ENCODE measurements around the gene IFTAP.

IFTAP gene

DNA sequence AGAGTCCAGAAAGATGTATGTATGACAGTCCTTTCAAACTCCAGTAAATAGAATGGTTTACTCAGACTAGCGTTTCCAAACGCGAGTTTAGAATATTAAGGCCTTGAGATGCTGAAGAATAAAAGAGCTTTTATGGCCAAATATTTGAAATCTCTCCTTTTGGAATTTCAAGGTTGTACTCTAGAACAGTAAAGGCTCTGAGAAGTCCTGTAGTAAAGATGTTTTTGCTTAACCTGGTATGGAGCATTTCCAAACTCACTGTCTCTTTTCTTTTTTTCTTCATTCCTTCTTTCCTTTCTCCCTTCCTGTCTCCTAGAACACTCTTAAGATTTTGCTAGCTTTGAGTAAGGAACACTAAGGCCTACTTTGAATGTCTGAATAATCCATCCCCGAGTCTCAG, 95.1 kb downstream of the IFTAP start:
- TF ChIP-seq, protein P1, sequence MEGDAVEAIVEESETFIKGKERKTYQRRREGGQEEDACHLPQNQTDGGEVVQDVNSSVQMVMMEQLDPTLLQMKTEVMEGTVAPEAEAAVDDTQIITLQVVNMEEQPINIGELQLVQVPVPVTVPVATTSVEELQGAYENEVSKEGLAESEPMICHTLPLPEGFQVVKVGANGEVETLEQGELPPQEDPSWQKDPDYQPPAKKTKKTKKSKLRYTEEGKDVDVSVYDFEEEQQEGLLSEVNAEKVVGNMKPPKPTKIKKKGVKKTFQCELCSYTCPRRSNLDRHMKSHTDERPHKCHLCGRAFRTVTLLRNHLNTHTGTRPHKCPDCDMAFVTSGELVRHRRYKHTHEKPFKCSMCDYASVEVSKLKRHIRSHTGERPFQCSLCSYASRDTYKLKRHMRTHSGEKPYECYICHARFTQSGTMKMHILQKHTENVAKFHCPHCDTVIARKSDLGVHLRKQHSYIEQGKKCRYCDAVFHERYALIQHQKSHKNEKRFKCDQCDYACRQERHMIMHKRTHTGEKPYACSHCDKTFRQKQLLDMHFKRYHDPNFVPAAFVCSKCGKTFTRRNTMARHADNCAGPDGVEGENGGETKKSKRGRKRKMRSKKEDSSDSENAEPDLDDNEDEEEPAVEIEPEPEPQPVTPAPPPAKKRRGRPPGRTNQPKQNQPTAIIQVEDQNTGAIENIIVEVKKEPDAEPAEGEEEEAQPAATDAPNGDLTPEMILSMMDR (IDR thresholded peaks at IDR 0.05; ENCODE audit: extremely low read depth, missing control alignments) = no peak
- no peak for DNase-seq (ENCODE audit: low spot score)

DNA sequence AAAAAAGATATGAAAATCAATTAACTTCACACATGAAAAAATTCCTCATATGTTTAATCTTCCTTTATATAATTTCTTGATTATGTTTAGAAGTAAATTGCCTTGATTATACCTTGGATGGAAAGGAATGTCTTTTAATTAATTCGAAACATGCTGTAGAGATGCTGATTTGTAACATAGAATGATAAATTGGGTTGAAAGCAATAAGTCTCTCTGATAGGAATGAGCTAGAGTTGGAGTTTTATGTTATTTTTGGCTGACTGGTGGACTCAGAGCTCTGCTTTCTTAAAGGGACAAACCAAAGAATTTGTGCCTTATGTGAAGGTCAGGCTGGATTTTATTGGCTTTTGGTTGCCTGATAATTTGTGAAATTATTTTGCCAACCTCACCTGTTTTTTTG, 98.4 kb downstream of the IFTAP start:
- TF ChIP-seq, protein P1 (IDR thresholded peaks at IDR 0.05; ENCODE audit: extremely low read depth, missing control alignments) = no peak
- no peak for DNase-seq (ENCODE audit: low spot score)

DNA sequence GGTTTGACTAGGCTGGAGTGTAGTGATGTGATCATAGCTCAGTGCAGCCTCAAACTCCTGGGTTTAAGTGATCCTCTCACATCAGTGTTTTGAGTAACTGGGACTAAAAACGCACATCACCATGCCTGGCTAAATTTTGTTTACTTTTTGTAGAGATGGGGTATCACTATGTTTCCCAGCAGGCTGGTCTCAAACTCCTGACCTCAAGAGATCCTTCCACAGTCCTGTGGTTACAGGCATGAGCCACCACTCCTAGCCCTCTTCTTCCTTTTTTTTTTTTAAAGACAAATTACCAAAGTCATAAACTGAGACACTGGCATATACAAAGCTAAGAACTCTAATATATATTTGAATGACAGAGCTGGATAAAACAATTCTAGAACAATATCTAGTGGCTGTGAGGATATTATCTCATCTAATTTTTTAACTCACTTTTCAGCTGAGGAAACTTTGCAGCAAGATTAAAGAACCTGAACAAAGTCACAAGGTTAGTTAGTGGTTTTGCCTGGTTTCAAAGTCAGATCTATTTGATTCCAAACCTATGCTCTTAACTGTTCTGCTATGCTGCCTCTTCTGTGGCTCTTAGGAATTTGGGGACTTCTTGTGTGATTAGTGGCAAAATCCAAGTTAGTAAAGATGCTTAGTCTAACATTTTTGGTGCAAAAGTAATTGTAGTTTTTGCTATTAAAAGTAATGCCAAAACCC, 99.0 kb downstream of the IFTAP start:
- no peak for DNase-seq (ENCODE audit: low spot score)

DNA sequence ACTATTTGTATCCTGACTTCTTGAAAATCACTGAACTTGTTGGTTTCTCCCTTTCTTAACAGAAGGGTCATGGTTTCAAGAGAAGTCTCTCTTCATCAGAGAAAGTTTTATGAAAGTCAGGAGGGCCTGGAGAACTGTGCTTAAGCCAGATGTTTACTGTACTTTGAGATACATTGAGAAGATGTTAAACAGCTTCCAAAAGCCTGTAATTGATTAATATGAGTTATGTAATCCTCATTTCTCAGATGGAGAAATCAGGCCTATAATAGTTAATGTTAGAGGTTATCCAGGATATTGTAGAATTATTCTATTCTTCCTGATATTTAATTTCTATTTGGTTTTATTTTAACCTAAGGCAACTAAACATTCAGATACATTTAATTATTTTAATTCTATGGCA, 100.8 kb downstream of the IFTAP start:
- DNase-seq (ENCODE audit: low spot score) = no peak
- TF ChIP-seq, protein P1 (IDR thresholded peaks at IDR 0.05; ENCODE audit: extremely low read depth, missing control alignments) = no peak

More for the DNA sequence above, 99.0 kb downstream of the IFTAP start:
- TF ChIP-seq, protein P1 (IDR thresholded peaks at IDR 0.05; ENCODE audit: extremely low read depth, missing control alignments) = no peak

DNA sequence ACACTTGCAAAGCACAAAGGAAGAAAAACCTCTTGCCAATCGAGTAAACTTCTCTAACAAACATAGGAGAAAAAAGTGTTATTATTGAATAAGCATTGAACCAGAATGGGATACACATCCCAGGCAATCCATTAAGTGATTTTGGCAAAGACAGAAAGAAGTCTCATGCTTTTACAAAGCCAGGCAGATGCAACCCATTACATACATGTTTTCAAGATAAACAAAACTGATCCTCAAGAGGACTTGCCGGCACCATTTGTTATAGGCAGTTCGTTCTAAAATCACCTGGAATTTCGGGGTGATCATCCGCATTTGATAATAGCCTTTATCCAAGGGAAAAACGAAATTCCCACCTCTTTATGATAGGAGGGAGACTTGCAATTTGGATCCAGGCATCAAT, 101.3 kb downstream of the IFTAP start:
- TF ChIP-seq, protein P1 (IDR thresholded peaks at IDR 0.05; ENCODE audit: extremely low read depth, missing control alignments) = no peak
- no peak for DNase-seq (ENCODE audit: low spot score)

DNA sequence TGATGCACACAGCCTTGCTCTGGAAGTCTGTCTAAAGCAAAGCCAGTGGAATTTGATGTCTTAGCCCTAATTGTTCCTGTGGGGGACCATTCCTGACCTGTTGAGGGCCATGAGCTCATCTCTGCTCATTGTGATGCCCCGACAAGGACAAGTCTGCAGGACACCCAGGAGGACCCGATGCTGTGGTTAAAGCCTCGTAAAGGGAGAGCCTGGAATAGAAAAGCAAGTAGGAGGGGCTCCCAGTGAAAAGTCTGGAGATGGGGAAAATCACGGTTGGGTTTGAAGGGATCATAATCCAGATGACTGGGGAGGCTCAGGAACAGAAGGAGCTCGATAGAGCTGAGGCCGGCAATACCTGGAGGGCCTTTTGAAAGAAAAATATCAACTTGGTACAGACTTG, 102.2 kb downstream of the IFTAP start:
- DNase-seq (ENCODE audit: low spot score) = no peak
- TF ChIP-seq, protein P1 (IDR thresholded peaks at IDR 0.05; ENCODE audit: extremely low read depth, missing control alignments) = no peak

DNA sequence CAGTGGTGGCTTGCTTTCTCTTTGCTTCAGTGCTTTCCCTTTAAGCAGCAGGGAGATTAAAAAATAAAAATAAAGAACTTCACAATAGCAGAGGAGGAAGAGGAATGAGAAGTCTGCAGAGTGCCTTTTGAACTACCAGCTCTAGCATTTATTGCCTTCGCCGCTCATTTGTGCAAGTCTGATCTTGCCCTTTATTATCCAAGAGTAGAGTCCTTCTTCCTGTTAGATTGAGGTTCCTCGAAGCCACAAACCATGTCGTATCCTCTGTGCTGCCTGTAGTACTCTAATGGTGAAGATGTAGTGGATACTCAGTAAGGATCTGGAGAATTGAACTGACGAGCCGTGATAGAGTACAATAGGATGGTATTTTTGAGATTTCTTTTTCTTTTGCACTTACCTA, 105.0 kb downstream of the IFTAP start:
- TF ChIP-seq, protein P1 (IDR thresholded peaks at IDR 0.05; ENCODE audit: extremely low read depth, missing control alignments) = no peak
- DNase-seq (ENCODE audit: low spot score) = no peak
